Fibroblast of villous mesenchyme (primary cell): Measurements from ENCODE around the gene CLTCL1. TPM values are rescaled to one million over a fixed set of nuclear protein-coding genes. Genes with fewer than 3 reads are reported as not detected.

Source experiments
- DNase-seq: peaks from one replicate; pipeline ENCODE4 v3.0.0-alpha.2; 2010; ENCODE audit warnings: low read depth
- H3K4me3 ChIP-seq: 2 replicates; pipeline ENCODE4 v1.5.1; 2011; ENCODE audit warnings: low read depth, mild to moderate bottlenecking, low read length
- total RNA-seq: library from RNA; depleted of rRNA; stranded (reverse); fragments of >200 nt; gene quantifications from 2 replicates; pipeline ENCODE4 v1.2.3, GENCODE V29; 2012
- TF ChIP-seq, protein P1 (sequence below): IDR thresholded peaks from 2 replicates; pipeline ENCODE4 v1.5.1; 2012; ENCODE audit warnings: low read depth, mild to moderate bottlenecking, low read length; ENCODE audit not compliant: insufficient read depth

The CLTCL1 gene
- total RNA-seq, 1 donor, result 9.5 TPM

DNA sequence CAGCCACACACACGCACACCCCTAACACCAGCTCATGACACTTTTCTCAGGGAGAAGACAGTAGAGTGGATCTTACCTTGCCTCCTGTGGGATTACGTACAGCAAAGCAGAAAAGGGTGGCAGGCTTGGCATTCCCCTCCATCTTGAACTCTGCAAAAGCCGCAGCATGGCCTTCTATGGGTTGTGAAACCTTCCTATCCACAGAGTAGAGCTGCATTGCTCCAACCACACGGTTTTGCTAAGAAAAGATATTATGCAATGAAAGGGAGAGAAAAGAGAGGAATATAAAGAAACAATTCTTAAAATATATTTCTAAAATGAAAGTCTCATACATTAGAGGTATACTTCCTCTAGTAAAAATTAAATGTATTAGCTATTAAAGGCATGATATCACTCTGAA is 48.8 kb downstream of the CLTCL1 start:
- no peak for DNase-seq
- H3K4me3 ChIP-seq, result no peak overlapping the region
- TF ChIP-seq, protein P1, sequence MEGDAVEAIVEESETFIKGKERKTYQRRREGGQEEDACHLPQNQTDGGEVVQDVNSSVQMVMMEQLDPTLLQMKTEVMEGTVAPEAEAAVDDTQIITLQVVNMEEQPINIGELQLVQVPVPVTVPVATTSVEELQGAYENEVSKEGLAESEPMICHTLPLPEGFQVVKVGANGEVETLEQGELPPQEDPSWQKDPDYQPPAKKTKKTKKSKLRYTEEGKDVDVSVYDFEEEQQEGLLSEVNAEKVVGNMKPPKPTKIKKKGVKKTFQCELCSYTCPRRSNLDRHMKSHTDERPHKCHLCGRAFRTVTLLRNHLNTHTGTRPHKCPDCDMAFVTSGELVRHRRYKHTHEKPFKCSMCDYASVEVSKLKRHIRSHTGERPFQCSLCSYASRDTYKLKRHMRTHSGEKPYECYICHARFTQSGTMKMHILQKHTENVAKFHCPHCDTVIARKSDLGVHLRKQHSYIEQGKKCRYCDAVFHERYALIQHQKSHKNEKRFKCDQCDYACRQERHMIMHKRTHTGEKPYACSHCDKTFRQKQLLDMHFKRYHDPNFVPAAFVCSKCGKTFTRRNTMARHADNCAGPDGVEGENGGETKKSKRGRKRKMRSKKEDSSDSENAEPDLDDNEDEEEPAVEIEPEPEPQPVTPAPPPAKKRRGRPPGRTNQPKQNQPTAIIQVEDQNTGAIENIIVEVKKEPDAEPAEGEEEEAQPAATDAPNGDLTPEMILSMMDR, result no peak

DNA sequence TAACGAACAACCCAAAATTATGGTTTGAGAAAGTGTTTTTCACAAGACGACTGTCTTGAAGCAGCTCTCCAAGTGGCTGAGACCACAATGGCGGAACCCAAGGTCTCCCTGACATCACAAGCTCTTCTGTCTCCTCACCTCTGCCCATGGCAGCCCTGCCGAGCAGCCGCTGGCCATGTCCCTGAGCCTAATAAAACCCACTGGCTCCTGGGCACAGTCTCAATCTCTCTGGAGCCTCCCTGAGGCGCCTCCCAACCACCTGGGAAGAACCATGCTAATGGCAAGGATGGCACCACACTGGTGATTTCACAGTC is 50.0 kb downstream of the CLTCL1 start:
- H3K4me3 ChIP-seq, result no peak overlapping the region
- TF ChIP-seq, protein P1, result no peak
- no peak for DNase-seq

DNA sequence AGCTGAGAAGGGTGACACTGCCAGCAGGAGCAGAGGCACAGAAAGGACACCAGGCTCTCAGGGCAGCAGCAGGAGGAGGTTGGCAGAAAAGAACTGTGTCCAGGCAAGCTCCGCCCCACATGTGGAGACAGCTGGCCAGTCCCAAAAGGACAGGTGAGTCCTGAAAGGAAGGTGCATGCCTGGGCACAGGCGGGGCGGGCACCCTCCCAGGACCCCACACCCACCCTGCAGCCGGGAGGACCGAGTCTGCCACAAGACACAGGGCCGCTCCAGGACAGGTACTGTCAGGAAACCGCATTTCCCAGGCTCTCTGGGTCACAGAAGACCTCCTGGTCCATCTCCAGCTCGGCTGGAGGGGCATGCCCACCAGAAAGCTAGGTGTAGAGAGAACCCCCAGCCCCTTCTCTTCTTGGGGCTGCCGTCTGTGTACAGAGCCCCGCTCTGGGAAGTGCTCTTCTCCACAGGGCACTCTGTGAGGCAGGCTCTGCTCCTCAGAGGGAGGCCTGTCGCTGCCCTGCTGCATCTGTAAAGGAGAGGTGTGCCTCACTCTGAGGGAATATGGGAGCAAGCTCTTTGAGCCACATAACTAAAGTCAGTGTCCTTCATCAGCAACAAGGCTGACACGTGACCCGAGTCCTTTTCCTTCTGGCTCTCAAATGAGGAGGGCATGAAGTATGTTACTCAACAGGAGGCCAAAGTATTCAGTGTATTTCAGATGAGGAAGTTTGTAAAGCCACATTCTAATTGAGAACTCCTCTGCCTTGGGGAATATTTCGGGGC is 50.5 kb downstream of the CLTCL1 start:
- no peak for DNase-seq
- no peak overlapping the region for H3K4me3 ChIP-seq
- TF ChIP-seq, protein P1, result no peak

DNA sequence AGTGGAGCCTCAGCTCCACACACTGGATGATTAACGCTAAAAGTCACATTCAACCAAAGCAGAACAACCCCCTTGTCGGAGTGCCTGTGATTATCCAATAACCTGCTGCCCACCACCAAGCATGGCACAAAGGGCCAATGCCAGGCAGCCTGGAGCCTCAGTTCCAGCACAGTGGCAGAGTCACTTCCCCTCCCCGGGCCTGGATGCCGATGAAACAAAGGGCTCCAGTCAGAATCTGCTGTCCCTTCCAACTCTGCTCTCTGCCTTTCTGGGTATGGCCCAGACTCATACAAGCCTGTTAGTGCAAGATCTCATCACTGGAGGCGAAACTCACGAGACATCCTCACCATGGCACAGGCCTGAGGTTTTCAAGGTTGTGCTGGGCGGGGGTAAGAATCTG is 52.1 kb downstream of the CLTCL1 start:
- TF ChIP-seq, protein P1, result no peak
- DNase-seq, result no peak
- no peak overlapping the region for H3K4me3 ChIP-seq

DNA sequence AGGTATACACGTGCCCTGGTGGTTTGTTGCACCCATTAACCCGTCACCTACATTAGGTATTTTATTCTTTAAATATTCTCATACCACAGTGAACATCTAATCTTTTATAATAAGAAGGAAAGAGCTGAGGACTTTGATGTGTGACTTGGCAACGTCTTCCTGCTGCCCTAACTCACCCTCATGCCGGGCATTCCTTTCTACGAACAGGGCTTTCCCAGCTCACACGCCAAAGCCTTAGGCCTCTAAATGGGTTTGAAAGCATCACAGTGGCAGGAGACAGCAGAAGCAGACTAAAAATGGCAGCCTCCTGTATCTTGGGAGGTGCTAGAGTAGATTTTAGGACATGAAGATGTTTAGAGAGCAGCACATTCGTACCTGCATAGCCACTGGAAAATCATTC is 52.6 kb downstream of the CLTCL1 start:
- H3K4me3 ChIP-seq, result no peak overlapping the region
- no peak for DNase-seq
- TF ChIP-seq, protein P1, result no peak

DNA sequence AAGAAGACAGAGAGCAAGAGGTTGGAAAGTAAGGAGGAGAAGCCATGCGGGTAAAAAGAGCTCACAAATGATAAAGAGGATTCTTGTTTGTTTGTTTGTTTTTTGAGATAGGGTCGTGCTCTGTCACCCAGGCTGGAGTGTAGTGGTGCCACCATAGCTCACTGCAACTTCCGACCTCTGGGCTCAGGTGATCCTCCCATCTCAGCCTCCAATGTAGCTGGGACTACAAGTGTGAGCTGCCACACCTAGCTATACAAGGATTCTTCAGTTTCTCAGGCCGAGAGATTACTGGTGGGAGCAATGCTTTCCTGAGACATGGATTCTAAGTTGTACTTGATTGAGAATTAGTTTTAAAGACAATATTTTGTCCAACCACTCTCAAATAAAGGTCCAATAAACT is 55.6 kb downstream of the CLTCL1 start:
- no peak overlapping the region for H3K4me3 ChIP-seq
- TF ChIP-seq, protein P1, result no peak
- no peak for DNase-seq
